GM18861 (cell line): ENCODE results near the gene TMEM145.

Experiments
- ATAC-seq: cut with Tn5 transposase; IDR thresholded peaks from one replicate; pipeline ENCODE4 v1.9.1; 2021; ENCODE audit not compliant: unreplicated experiment

Gene TMEM145

GRCh38 chr19:42357290-42357689 is 44.2 kb downstream of the TMEM145 start:
- no peak for ATAC-seq

GRCh38 chr19:42360787-42361544 is 47.9 kb downstream of the TMEM145 start:
- no peak for ATAC-seq

- no peak for ATAC-seq
These were observed 48.4 kb downstream of the TMEM145 start for GRCh38 chr19:42361545-42361910.

GRCh38 chr19:42362342-42362741 is 49.2 kb downstream of the TMEM145 start:
- ATAC-seq, result no peak

GRCh38 chr19:42362891-42363440 is 49.9 kb downstream of the TMEM145 start:
- no peak for ATAC-seq

- no peak for ATAC-seq
These were observed 50.7 kb downstream of the TMEM145 start for GRCh38 chr19:42363614-42364346.

- ATAC-seq, result no peak
These were observed 53.6 kb downstream of the TMEM145 start for GRCh38 chr19:42366673-42367072.

- no peak for ATAC-seq
These were observed 54.8 kb downstream of the TMEM145 start for GRCh38 chr19:42367929-42368328.

- no peak for ATAC-seq
These were observed 55.3 kb downstream of the TMEM145 start for GRCh38 chr19:42368360-42368759.

GRCh38 chr19:42368765-42369164 is 55.7 kb downstream of the TMEM145 start:
- no peak for ATAC-seq

GRCh38 chr19:42369433-42370067 is 56.4 kb downstream of the TMEM145 start:
- no peak for ATAC-seq

- no peak for ATAC-seq
These were observed 57.0 kb downstream of the TMEM145 start for GRCh38 chr19:42370068-42370520.

- no peak for ATAC-seq
These were observed 57.6 kb downstream of the TMEM145 start for GRCh38 chr19:42370626-42371175.
